ENCODE measurements around the gene PAPOLA.
"Not testable (repeated sequence)": the region's sequence is repeated elsewhere in the genome, so short reads cannot be mapped to it uniquely, and the experiment has no call there.

PAPOLA gene

DNA sequence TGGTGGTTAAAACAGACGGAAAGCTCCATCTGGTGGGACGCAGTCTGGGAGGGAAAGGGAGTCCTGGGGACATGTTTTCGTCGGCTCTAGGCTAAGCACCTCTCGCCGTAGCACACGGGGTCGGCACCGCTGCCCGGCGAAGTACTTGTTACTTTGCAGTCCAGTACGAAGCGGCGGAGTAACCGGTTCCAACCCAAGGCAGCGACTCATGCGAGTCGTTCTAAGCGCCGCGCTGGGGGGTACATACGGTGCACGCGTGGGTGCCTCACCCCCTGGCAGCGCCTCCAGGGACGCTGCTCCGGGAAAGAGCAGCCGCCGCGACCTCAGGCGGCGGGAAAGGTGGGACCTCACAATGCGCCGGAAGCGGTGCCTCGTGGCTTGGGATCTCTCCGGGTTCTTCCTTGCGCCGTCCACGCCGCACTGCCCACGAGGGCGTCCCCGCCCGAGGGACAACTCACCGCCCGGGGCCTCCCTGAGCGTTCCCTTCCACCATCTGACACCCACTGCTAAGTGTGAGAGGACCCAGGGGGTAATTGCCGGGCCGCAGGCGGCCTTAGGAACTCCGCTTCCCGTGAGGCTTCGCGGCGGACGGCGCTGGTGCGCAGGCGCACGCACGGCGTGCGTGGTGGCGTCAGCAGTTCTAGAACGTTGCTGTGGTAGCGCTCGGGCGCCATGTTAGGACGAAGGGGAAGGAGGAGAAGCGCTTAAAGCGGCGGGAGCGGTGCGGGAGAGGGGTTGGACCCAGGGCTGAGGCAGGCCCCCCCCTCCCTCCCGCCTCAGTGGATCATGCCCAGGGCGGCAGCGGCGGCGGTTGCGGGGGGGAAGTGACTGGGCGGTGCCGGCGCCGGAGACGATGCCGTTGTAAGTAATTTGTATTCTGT is at the start of gene PAPOLA:
PAPOLA (plus strand) TSS at position 643 of the 881 bp plus-strand sequence; CDS start at position 854, 211 bp downstream.
- DNase-seq (ENCODE audit: low read depth): peak; percentile 91

DNA sequence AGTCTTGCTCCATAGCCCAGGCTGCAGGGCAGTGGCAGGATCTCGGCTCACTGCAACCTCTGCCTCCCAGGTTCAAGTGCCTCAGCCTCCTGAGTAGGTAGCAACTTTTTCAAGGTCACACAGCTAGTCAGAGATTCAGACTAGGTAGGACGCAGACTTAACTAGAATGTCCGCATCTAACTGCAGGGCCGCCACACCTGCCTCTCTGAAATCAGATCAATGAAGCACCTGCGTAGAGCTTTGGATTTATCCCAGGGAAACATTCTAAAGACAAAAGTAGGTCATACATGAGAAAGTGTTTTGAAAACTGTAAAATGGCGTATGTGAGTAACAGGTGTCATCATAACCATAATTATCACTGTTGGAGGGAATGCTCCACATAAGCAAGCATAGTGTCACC is 49.5 kb upstream of the PAPOLA start:
- DNase-seq (ENCODE audit: low read depth): no peak

DNA sequence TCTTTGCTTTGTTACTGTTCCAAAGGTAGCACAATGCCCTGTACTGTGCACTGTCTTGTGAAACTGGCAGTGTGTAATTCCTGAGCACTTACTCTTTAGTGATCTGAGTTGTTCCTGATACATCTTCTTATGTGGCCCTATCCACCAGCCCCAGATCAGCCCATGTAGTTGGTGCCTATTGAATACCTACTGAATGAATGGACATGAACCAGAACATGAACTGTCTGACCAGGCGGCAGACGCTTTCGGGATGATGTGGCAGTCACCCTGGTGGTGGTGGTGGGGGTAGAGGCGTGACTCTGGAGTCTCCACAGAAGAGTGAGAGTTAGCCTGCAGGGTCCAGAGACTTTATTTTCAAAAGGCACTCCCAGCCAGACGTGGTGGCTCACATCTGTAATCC is 46.6 kb upstream of the PAPOLA start:
- DNase-seq (ENCODE audit: low read depth): no peak

DNA sequence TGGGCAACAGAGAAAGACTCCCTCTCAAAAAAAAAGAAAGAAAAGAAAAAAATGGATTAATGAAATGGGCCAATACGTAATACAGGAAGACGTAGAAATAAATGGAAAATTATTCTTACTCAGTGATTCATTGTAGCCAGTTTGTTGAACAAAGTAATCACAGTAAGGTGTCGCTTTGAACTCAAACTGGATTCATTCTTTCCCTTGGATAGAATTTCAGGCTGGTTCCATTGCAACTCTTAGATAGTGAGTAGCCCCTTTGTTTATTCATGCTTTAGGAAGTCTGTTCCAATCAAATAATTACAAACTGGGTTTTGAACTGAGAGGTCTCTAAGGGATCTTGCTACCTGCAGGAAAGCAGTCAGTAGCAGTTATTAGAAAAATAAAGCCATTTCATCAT is 42.3 kb upstream of the PAPOLA start:
- DNase-seq (ENCODE audit: low read depth): no peak

DNA sequence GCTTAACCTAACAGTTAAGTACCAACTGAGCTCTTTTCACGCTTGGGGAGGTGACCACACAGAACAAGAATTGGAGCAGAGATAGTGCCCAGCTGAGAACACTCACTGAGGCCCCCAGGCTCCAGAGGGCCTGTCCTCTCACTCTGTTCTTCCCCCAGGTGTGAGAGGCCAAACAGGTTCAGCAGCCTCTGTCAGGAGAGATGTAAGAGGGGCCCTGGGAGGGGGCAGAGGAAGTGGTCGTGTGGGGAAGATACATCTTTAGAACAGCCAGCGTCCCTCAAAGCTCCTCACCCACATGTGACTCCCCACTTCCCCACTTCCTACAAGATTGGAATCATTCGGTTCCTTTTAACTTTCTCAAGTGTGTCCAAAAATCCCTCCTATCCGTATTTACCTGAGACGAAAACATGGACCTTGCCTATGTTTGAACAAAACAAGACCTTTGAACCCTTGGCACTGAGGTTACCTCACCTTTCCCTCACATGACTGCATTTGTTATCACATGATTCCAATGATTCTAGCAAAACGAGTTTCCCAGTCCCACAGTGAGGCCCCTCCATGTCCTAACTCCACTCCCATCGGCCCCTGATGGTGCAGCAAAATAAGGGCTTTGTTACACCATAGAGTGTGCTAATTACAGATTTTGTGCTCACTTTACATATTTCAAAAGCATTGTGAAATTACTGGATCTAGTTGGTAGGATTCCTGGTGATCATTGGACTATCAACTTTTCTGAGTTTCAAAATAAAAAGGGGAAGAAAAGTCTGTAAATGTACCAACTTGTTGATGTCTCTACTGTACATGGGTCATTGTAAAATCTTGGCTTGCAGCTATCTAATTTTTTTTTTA is 40.0 kb upstream of the PAPOLA start:
- DNase-seq (ENCODE audit: low read depth): no peak

DNA sequence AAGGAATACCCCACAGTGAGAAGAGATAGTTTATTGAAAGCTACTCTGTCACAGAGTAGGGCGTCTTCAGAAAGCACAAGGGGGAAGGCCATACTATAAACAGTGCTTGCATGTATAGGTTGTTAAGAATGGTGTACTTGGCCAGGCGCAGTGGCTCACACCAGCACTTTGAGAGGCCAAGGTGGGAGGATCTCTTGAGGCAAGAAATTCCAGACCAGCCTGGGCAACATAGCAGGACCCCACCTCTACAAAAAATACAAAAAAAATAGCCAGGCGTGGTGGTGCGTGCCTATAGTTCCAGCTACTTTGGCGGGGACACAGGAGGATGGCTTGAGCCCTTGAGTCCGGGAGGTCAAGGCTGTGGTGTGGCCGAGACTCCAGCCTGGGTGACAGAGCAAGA is 38.0 kb upstream of the PAPOLA start:
- DNase-seq (ENCODE audit: low read depth): no peak

DNA sequence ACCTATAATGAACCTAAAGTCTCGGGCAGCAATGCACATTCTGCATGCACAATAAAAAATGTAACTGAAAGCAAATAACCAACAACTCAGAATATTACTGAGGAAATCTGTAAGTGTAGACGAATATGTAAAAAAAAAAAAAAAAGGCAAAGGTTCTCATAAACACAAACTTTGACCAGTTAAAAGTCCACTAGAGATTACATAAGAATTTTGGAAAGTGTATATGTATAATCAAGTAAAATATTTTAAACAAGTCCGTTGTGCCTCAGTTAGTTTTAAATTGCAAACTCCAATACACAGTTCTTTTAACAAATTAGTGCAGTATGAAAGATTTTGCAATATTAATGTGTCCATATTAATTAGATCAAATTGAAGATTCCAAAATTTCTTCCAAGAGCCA is 35.3 kb upstream of the PAPOLA start:
- no peak for DNase-seq (ENCODE audit: low read depth)

DNA sequence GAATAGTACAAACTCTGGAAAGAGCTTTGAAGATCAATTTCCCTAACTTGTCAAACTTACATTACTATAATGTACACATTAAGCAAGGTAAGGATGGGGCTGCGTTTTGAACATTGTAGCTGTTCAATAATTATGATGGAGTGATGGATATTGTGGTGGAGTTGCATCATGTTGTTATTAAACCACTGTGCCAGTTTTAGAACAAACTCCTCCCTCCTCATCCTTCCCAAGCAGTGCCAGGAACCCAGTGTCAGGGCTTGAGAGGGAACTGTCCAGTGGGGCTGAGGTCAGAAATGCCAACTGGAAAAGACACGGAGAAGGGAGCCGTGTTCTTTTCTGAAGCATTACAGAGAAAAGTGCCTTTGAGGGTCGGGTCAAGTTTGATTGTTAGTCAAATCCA is 31.9 kb upstream of the PAPOLA start:
- DNase-seq (ENCODE audit: low read depth): no peak

DNA sequence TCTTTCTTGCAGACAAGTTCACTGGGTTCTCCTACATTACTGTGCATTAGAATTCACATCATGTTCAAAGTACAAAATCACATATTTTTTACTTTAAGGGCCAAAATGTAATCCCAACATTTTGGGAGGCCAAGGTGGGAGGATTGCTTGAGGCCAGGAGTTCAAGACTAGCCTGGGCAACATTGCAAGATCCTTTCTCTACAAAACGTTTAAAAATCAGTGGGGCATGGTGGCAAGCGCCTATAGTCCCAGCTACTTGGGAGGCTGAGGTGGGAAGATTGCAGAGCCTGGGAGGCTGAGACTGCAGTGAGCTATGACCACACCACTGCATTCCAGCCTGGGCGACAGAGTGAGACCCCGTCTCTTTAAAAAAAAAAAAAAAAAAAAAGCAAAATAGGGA is 31.2 kb upstream of the PAPOLA start:
- DNase-seq (ENCODE audit: low read depth): not testable (repeated sequence)

DNA sequence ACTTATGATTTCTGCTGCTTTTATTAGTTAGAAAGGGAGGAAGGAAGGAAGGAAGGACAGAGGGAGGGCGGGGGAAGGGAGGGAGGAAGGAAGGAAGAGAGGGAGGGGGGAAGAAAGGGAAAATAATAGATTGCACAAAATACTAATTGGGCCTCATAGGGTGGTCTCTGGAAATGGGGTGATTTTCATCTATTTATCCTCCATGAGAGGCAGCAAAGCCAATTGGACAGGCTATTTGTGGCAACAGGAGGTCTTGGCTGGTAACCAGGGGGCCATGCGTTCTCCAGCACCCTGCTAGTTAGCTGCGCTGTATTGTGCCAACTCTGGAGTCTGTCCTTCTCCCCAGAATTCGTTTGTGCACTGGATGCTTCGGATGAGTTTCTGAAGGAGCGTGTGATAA is 24.1 kb upstream of the PAPOLA start:
- DNase-seq (ENCODE audit: low read depth): no peak

DNA sequence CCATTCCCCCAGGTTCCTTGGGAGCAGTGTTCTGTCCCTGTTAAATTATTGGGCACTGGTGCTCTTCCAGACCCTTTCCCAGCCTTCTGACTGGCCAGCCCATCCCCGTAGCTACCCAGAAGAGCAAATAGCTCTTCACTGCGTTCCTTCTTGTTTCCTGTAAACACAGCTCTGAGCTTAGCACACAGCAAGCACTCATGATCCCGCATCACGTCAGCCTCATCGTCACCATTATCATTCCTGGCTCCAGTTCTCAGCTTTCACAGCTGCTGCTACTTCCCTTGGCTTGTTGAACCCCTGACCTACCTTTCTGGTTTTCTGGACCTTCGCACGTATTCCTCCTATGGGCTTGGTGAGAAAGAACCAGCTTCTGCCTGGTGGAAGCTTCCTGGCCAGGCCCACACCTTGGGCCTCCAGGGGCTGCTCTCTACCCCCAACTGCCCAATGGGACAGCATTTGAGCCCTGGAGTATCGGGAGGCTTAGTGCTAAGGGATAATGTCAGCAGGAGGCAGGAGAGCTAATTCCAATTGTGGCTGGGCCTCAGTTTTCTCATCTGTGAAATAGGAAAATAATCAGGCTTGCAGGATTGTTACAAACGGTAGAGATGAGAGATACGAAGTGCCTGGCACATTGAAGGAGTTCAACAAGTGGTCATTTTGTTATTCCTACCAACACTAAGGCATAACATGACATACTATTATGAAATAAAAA is 22.6 kb upstream of the PAPOLA start:
- no peak for DNase-seq (ENCODE audit: low read depth)

DNA sequence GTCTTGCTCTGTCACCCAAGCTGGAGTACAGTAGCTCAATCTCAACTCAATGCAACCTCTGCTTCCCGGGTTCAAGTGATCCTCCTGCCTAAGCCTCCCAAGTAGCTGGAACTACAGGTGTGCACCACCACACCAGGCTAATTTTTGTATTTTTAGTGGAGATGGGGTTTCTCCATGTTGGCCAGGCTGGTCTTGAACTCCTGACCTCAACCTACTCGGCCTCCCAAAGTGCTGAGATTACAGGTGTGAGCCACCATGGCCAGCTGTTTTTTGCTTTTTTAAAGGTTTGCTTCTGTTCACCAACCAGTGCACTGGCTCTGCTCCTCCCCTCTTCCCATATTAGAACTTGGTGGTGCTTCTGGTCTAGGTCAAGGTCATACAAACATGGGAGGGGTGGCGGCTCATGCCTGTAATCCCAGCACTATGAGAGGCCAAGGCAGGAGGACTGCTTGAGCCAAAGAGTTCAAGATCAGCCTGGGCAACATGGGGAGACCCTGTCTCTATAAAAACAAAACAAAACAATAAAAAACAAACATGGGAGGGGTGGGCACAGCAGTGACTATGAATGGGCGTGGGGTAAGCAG is 20.4 kb upstream of the PAPOLA start:
- DNase-seq (ENCODE audit: low read depth): no peak

DNA sequence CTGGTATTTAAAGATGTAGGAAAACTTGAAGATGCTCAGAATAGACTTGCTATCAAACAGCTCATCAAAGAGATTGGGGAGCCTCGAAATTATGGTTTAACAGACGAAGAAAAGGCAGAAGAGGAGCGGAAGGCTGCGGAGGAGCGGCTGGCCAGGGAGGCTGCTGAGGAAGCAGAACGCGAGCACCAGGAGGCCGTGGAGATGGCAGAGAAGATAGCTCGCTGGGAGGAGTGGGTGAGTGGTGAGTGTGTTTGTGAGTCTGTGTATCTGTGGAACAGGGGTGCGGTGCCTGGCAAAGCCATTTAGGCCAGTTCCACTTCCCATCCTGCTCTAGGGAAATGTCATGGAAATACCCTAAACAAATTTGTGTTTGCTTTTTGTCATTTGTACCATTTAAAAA is 19.2 kb upstream of the PAPOLA start:
- no peak for DNase-seq (ENCODE audit: low read depth)

DNA sequence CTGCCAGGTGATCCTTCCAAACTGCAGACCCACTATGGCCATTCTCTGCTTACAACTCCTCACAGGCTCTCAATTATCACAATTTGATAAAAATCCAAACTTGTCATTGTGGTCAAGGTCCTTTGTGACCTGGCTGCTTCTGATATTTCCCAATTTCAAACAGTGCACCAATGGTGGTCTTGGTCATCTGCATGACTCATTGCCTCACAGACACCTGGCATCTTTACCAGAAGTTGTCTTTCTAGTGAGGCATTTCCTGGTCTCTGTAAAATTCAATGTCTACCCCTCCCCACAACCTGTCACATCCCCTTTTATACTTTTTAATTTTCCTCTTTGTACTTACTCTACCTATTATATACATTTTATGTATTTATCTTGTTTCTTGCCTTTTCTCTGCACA is 17.8 kb upstream of the PAPOLA start:
- no peak for DNase-seq (ENCODE audit: low read depth)

DNA sequence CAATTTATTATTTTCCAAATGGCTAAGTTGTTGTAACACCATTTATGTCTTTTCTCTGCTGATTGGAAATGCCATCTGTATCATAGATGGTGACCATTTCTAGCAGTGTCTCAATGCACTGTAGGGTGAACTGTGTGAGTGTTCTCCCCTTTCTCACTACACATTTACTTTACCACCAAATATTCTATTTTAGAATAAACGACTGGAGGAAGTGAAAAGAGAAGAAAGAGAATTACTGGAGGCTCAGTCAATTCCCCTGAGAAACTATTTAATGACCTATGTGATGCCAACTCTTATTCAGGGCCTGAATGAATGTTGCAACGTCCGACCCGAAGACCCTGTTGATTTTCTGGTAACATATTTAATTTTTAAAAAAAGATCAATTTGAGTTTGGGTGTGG is 15.5 kb upstream of the PAPOLA start:
- DNase-seq (ENCODE audit: low read depth): no peak

DNA sequence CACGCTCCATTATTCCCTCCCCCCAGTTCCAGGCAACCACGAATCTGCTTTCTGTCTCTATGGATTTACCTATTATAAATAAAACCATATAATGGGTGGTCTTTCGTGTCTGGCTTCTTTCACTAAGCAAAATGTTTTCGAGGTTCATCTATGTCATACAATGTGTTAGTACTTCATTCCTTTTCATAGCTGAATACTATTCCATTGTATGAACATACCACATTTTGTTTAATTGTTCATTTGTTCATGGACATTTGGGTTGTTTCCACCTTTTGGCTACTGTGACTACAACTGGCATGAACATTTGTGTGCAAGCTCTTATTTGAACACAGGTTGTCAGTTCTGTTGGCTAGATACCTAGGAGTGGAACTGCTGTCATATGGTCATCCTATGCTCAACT is 12.9 kb upstream of the PAPOLA start:
- no peak for DNase-seq (ENCODE audit: low read depth)

DNA sequence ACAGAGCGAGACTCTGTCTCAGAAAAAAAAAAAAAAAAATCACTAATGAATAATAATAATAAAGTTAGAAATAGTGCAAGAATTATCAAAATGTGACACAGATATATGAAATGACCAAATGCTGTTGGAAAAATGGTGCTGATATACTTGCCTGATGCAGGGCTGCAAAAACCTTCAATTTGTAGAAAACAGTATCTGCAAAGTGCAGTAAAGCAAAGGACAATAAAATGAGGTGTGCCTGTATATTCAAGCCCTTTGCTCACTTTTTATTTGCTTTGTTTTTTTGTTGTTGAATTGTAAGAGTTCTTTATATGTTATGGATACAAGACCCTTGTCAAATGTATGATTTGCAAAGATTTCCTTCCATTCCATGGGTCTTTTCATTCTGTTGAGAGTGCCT is 9.0 kb upstream of the PAPOLA start:
- no peak for DNase-seq (ENCODE audit: low read depth)

DNA sequence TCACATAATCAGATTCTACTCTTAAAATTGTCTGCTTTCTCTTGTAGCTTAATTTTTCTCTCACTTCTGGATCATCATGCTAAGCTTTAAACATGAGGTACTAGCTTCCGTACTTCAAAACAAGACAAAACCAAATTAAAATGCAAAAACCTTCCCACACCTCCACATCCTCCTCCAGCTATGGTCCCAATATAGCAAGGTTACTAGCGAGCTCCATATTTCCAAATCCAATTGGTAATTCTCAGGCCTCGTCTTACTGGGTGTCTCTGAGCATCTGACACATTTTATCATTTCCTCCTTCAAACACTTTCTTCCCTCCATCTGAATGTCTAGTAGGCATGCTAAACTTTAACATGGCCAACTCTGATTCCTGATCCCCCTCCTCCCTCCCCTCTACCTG is 7.9 kb upstream of the PAPOLA start:
- no peak for DNase-seq (ENCODE audit: low read depth)

DNA sequence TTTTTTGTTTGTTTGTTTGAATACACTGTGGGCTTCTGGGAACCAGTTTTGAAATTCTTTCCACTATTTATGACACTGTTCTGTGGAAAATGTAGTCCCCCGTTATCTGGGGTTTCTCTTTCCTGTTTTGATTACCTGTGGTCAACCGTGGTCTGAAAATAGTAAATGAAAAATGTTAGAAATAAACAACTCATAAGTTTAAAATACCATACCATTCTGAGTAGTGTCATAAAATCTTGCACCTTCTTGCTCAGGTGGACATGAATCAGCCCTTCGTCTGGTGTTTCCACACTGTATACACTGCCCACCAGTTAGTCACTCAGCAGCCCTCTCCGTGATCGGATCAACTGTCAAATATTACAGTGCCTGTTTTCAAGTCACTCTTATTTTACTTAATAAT is 5.1 kb upstream of the PAPOLA start:
- no peak for DNase-seq (ENCODE audit: low read depth)

DNA sequence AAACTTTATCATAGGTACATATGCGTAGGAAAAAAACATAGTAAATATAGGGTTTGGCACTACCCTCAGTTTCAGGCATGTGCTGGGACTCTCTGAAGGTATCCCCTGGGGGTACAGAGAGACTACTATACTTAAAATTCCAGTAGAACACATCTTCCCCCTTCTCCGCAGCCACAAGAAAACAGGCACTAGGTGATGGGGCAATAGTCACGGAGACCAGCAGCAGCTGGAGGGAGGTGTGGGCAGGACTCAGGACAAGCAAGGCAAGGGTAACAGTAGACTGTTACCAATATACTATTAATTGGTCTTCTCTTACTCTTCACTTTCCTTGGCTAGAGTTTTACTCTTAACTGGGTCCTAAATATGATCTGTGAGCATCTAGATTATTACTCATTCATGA is 4.6 kb upstream of the PAPOLA start:
- DNase-seq (ENCODE audit: low read depth): no peak

DNA sequence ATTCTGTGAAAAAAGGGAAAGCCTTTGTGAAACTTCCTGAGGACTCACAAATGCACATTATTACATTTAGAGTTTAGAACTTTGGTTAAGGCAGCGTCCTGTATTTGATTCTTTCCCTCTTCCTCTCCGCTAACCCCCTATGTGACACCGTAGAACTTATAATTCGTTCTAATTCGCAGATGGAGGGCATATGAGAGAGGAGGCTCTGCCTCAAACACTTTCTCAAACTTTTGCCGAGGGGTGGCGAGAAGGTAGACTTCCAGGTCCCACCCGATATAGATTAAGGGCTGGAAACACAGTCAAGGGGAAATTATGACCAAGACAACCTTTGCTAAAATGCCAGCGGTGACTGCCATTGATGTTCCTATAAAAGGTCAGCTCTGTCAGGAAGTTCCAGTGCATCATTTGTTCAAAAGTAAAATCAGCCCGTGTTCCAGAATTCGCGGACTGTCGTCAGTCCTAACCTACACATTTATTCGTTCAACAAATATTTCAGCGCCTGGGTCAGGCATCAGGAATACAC is 904 bp upstream of the PAPOLA start:
- DNase-seq (ENCODE audit: low read depth): no peak

All from stimulated activated CD8-positive, alpha-beta memory T cell treated with anti-CD3 and anti-CD28 coated beads, Interleukin-12 subunit alpha, Interleukin-12 subunit beta, amount 100 ng/mL, for 1 hour (primary cell).